Chondrocyte (in vitro differentiated cells): Measurements from ENCODE around the gene DGCR2. TPM values are rescaled to one million over a fixed set of nuclear protein-coding genes. Genes with fewer than 3 reads are reported as not detected.
A peak's percentile ranks its signal among the peaks of the same experiment; 100 is the strongest.

Source experiments
- DNase-seq: peaks from one replicate; pipeline ENCODE4 v3.0.0; 2021; ENCODE audit warnings: mixed read lengths, low spot score
- H3K27ac Mint-ChIP-seq: one replicate; pipeline ENCODE4 v1.8.0; 2021; ENCODE audit warnings: mild to moderate bottlenecking, moderate library complexity, mixed read lengths; ENCODE audit not compliant: unreplicated experiment
- H3K27me3 Mint-ChIP-seq: 2 replicates; pipeline ENCODE4 v1.8.0; 2021; ENCODE audit warnings: low read depth, mixed read lengths
- H3K36me3 Mint-ChIP-seq: 2 replicates; pipeline ENCODE4 v1.8.0; 2021; ENCODE audit warnings: low read depth, mixed read lengths
- H3K4me1 Mint-ChIP-seq: 2 replicates; pipeline ENCODE4 v1.8.0; 2021; ENCODE audit warnings: low read depth, mild to moderate bottlenecking, mixed read lengths
- H3K4me3 Mint-ChIP-seq: one replicate; pipeline ENCODE4 v1.8.0; 2021; ENCODE audit warnings: mild to moderate bottlenecking, moderate library complexity, mixed read lengths; ENCODE audit not compliant: unreplicated experiment
- H3K9me3 Mint-ChIP-seq: 2 replicates; pipeline ENCODE4 v1.8.0; 2021; ENCODE audit warnings: low read depth, mixed read lengths
- CTCF ChIP-seq: fragments of 200-600 bp; sonication (generic); IDR thresholded peaks from 2 replicates; pipeline ENCODE4 v1.5.0; 2021; ENCODE audit warnings: antibody characterized with exemption, mild to moderate bottlenecking, moderate library complexity
- total RNA-seq: library from RNA; stranded (reverse); gene quantifications from 3 replicates; pipeline ENCODE4 v1.2.1, GENCODE V29; 2021

Gene DGCR2
- total RNA-seq, 1 donor from 2014 or later: 45.8 TPM

GRCh38 chr22:19148417-19149046 is 26.3 kb upstream of the DGCR2 start:
- peak; percentile 91 for DNase-seq
- Mint-ChIP-seq H3K4me1 (peaks cover 19% of the 10 kb centered on the region), H3K9me3 (peaks cover 4% of the 10 kb centered on the region), H3K4me3 (no peak overlapping the region), H3K36me3 (peaks cover 11% of the 10 kb centered on the region), H3K27ac (no peak overlapping the region), H3K27me3 (peaks cover 35% of the 10 kb centered on the region)
- TF ChIP-seq CTCF: no peak

- no peak overlapping the region for H3K4me3 Mint-ChIP-seq
- H3K9me3 Mint-ChIP-seq: peaks cover 4% of the 10 kb centered on the region
- DNase-seq: no peak
- peaks cover 28% of the 10 kb centered on the region for H3K27me3 Mint-ChIP-seq
- H3K4me1 Mint-ChIP-seq: peaks cover 26% of the 10 kb centered on the region
- H3K36me3 Mint-ChIP-seq: peaks cover 11% of the 10 kb centered on the region
- H3K27ac Mint-ChIP-seq: no peak overlapping the region
- no peak for TF ChIP-seq CTCF
Measured at GRCh38 chr22:19147195-19147780, 25.1 kb upstream of the DGCR2 start.

GRCh38 chr22:19146215-19146968 is 24.2 kb upstream of the DGCR2 start:
- DNase-seq: no peak
- peaks cover 20% of the 10 kb centered on the region for H3K27me3 Mint-ChIP-seq

GRCh38 chr22:19143967-19144400 is 21.8 kb upstream of the DGCR2 start:
- H3K9me3 Mint-ChIP-seq: no peaks in the 10 kb centered on the region
- peaks cover 10% of the 10 kb centered on the region for H3K27me3 Mint-ChIP-seq
- TF ChIP-seq CTCF: no peak
- H3K4me1 Mint-ChIP-seq: peaks cover 21% of the 10 kb centered on the region
- peak overlapping the region; percentile 99 for H3K4me3 Mint-ChIP-seq
- peaks cover 9% of the 10 kb centered on the region for H3K36me3 Mint-ChIP-seq
- DNase-seq: no peak
- peak overlapping the region; percentile 96 for H3K27ac Mint-ChIP-seq

More at GRCh38 chr22:19146215-19146968, 24.2 kb upstream of the DGCR2 start:
- no peak for TF ChIP-seq CTCF
- no peaks in the 10 kb centered on the region for H3K9me3 Mint-ChIP-seq
- H3K27ac Mint-ChIP-seq: no peak overlapping the region
- peaks cover 12% of the 10 kb centered on the region for H3K36me3 Mint-ChIP-seq
- H3K4me3 Mint-ChIP-seq: no peak overlapping the region
- H3K4me1 Mint-ChIP-seq: peaks cover 26% of the 10 kb centered on the region

- H3K4me1 Mint-ChIP-seq: peaks cover 21% of the 10 kb centered on the region
Measured at GRCh38 chr22:19143212-19143611, 21.0 kb upstream of the DGCR2 start.

More at GRCh38 chr22:19143212-19143611, 21.0 kb upstream of the DGCR2 start:
- no peak for DNase-seq
- Mint-ChIP-seq H3K36me3 (peaks cover 13% of the 10 kb centered on the region), H3K27me3 (peaks cover 8% of the 10 kb centered on the region), H3K9me3 (no peaks in the 10 kb centered on the region), H3K27ac (no peak overlapping the region), H3K4me3 (peak overlapping the region; percentile 99)
- TF ChIP-seq CTCF: no peak
